Activated CD4-positive, alpha-beta T cell treated with anti-CD3 and anti-CD28 coated beads, Interleukin-2, amount 50 U/mL, for 48 hours (primary cell): Measurements from ENCODE around the gene DNM3.

Experiments
- DNase-seq, 2 experiments: peaks; one replicate each; pipeline ENCODE4 v3.0.0-alpha.2; 2020

The DNM3 gene

DNA sequence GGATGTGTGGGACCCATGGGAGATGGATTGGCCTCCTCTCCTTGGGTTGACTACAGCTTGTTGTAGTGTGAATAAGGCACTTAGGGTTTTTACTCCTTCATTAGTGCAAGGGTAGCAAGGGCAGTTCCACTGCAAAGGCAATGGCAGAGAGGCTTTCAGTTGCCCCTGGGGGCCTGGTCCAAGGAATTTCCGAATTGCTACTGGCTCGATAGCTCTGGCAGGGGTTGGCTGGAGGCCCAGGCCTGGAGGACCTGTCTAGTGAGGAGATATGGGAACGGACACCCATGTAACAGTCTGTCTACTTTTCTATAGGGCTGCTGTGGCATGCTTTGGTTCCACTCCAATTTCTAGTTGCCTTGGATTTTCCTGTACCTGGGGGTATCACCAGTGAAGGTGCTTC, 360.3 kb downstream of the DNM3 start:
- no peak for DNase-seq

DNA sequence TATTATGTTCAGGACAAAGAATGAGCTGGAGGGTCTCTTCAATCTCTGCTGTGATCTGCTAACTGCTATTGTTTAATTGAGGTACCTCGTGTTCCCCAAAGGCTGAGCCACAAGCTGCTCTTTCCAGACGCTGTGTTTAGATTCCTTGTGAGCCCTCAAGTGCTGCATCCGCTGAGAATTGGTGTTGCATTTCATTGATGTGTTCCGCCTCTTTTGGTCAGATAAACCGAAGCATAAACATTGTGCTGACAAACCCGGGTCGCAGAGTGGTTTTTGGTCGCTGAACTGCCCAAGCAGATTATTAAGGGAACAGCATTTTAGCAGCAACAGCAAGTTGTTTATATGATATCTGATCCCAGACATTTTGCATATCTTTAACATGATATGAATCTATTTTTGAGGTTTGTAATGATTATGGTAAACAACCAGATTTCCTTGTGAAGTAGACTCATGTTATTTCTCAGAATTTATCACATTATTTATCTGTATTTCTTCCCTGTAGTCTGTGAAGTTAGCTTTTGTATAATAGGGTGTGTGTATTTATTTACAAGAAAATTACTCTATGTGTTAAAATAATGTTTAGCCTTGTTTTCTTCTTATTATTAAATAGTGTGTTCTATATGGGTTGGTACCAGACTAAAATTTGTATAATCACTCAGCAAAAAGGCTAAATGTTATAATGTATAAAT, 362.0 kb downstream of the DNM3 start:
- no peak for DNase-seq

DNA sequence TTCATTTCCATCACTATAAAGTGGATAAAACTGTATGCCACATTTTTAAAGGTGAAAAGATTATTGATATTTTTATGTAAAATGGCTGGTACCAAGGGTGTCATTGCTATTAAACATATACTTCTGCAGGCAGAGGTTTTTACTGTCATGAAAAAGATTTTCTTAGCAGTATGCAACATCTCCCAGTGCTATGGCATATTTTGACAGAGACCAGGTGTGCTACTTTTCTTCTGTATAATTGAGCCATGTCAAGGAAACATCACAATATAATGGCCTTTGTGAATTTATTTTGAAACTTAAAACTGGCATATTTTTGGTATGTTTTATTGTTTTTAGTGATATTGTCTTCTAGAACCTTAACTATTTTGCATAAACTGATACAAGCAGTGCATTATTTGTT, 362.6 kb downstream of the DNM3 start:
- DNase-seq = no peak

DNA sequence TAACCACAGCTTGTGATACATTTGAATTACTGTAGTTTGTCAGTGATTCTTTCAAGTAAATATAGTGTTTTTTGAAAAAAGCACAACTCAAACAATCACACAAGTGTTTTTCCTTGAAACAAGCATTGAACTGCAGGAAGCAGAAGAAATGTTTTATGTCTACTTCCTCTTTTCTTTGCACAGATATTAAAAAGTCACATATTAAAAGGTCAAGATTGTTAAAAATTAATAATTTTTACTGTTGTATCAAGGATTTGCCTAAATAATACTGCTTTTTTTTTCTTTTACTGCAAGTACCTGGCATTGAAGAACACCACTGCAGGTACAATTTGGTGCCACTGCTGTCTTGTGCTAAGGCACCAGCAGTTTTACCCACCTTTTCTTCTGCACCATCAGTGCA, 365.0 kb downstream of the DNM3 start:
- DNase-seq = no peak

DNA sequence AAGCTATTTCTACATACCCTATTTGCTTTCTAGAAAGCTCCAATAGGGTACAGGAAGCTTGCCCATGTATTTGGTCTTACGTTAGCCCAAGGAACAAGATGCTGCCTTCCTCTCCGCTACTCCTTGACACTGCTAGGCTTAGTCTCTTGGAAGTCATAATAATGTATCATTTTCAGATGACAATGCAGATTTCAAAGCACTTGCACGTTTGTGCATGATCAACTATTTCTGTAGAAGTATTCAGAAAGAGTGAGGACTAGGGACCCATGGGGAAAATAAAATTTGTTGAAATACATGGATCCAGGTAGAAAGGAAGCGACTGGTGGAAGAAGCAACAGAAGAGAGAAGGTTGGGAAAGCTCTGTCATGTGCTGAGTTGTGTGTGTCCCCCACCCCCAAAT, 367.3 kb downstream of the DNM3 start:
- no peak for DNase-seq

DNA sequence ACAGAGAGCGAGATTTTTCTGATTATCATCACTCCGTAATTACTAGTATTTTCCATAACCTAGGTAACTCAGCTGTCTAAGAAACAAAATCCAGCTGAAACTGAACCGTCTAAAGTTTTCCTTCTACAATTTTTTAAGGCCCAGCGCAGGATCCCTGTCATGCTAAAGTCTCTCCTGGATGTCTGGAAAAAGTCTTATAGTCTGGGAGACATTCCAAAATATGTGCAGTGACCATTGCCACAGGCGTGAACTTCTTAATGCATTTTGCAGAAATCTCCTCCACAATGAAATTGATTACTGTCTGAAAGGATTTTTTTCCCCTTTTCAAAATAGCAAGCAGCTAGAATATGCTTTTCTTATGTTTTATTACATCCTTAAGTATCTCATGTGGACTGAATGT, 369.9 kb downstream of the DNM3 start:
- no peak for DNase-seq

DNA sequence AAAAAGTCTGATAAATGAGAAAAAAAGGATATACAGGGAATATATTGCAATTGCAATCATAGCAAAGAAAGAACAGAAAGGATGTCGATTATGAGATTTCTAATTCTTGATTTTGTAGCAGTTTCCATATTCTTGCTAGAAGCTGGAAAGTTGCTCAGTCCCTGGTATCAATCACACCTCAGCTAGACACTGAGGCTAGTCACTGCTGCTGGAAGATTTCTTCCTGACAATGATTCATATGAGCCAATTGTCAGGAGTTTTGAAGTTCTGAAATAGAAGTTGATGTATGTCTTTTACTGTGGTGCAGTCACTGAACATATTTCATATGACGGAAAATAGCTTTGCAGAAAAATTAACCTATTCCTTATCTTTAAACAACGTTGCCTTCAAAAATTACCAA, 370.8 kb downstream of the DNM3 start:
- DNase-seq = no peak

DNA sequence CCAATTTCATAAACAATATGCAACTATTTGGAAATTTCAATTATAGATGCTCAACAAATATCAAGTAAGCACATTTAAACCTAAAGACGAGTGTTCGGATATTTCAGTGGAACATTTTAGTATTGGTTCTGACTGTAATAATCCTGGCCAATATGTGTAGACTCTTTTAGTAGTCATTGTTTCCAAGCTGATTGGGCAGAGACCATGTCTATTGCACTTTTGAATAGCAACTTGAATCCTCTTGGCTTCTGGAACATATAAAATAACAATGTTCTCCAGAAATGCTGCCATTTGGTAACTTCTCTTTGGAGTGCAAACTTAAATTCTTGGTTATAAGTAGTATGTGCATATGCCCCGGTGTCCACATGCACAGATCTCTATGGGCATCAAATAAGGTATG, 373.7 kb downstream of the DNM3 start:
- DNase-seq = no peak

DNA sequence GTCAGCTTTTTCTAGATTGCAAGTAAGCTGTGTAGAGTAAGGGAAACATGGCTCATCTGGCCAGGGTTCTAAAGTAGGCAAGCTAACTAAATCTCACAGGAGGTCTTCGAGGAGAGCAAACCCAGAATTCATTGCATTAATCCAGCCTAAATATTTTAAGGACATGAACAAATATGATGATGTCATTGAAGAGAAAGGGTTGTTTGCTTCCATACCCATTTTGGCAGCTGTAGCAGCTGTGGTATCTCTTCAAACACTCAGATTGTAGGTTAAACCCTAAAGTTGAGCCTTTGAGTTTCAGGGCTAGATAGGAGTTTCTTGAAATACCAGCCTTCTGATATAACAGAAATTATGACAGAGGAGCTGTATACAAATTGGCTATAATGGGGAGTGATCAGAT, 378.7 kb downstream of the DNM3 start:
- DNase-seq = no peak

DNA sequence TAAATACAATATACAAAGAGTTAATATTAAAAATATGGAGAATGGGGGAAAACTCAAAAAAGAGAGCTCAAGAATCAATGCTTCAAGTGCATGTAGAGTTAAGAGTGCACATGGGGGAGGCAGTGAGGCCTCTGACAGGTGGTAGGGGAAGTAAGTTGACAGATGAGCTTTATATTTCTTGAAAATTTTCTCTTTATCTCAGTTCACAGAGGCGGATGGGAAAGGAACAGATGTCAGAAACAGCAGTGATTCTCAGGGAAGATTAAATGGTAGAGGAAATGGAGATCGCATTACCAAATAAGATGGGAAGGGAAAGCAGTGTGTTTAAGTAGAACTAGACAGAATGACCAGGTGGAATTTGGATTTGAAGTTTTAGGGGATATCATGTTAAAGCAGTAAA, 379.1 kb downstream of the DNM3 start:
- DNase-seq = no peak

DNA sequence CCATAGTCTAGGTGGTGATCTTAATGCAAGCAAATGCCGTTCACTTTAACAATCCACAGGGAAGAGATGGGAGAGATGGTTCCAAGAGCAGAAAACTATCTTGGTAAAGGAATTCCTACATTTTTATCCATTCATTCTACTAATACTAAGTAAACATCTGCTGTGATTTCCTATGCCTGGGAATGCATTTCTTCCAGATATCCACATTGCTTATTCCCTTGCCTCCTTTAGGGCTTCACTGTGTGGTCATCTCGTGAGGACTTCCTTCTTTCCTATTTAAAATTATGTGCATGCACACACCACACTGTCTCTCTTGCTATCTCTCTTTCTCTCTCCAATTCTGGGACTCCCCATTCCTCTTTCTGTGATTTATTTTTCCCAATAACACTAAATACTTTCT, 380.1 kb downstream of the DNM3 start:
- DNase-seq = no peak

DNA sequence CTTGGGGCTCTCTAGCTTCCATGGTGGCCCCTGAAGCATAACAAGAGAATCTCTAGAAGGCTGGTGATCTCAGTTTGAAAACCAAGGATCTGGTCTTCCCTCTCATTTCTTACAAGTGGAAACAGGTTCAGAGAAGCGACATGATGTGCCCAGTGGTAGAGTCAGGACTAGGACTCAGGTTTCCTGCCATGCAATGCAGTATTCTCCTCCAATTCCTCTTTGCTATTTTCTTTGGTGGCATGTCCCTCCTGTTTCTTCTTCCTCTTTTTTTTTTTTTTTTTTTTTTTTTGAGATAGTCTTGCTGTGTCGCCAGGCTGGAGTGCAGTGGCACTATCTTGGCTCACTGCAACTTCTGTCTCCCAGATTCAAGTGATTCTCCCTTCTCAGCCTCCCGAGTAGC, 383.6 kb downstream of the DNM3 start:
- DNase-seq = no peak

DNA sequence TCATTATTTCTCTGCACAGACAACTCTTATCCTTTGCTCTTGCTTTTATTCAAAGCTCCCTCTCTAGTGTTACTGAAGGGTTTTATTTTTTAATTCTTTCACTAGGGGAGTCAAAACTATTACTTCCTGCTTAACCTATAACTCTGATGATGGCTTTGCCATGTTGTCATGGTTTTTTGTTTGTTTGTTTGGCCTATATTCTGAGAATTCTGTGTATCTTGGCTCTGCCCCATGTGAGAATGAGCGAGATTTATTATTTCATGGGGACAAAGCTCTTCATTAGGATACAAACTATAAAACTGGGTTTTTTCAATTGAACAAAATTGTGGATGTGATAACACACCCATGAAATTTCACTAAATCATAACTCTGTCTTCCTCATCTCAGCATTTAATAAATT, 388.6 kb downstream of the DNM3 start:
- DNase-seq = no peak

DNA sequence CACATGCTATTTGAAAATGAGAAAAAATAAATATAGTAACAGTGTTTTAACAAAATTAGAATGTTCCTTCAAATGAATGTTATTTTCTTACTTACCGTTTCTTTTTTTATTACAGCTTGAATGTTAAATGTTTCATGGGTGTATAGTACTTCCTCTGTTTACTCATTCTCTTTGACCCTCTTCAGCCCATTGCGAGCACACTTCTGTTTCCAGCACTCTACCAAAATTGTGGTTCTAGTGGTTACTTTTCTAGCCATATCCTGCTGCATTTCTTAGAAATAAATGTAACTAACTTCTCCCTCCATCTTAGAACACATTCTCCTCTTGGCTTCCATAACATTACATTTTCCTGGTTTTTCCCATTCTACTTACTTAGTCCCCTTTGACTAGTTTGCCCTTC, 389.2 kb downstream of the DNM3 start:
- DNase-seq = no peak

DNA sequence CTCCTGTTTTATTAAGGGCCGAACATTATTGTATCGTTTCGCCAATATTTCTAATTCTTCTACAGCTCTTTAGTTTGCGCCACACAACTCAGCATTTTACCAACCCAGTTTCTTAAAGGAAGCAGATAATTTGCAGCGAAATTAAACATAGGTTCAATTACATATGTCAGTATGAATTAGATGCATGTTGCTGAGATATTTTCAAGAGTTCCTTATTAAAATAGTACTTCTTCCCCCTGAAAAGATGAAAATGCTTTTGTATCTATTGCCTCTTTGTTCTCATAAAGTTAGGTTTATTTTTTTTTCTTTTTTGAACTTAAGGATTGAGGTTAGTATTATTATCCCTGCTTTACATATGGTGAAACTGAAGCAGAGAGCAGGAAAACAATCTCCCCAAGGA, 395.7 kb downstream of the DNM3 start:
- no peak for DNase-seq

DNA sequence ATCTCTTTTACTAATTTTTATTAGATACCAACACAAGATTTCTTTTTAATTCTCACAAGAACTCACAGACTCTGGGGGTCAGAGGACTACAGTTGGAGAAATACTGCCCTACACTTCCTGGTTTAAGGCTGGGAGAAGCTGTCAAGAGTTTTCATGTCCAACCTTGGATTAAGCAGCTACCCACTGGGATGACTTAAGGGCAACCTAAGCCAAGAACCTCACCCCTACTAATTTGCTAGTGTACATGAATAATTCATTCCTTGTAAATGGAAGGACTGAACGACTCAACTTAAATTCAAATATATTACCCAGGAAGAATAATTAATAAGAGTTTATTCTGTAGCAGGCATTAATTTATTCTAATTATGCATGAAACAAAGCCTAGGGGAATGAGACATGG, 396.9 kb downstream of the DNM3 start:
- DNase-seq = no peak

DNA sequence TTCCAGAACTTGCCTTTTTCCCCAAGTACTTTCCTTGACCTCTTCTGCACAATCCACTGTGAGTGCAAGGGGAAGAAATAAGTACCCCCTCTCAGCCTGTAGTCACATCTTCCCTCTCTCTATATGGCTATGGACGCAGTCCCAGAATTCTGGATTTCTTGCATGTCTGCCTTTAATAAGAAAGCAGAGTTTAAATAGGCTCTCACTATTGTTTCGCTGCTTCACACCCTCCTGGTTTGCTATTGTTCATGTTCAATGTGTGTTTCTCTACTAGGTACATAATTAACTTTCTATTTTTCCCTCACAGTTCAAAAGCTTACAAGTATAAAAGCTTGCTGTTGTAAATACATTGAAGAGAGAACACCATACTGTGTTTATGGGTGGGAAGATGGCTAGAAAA, 397.7 kb downstream of the DNM3 start:
- no peak for DNase-seq

DNA sequence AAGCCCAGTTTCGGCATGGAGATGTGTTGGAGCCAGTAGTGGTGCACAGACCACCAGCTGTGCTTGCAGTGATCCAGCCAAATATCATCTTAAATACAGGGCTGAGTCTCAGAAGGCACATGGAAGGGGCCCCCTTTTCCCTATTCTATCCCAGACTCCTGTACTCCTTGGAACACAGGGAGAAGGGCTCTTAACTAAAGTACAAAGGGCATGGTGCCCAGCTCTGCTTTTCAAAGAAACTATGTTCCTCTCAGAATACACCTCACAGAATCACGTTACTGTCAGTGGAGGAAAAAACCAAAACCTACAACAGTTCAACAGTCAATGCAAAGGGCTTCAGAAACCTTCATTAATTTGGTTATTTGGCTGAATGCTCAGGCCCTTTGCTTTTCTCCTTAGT, 398.6 kb downstream of the DNM3 start:
- DNase-seq = no peak

DNA sequence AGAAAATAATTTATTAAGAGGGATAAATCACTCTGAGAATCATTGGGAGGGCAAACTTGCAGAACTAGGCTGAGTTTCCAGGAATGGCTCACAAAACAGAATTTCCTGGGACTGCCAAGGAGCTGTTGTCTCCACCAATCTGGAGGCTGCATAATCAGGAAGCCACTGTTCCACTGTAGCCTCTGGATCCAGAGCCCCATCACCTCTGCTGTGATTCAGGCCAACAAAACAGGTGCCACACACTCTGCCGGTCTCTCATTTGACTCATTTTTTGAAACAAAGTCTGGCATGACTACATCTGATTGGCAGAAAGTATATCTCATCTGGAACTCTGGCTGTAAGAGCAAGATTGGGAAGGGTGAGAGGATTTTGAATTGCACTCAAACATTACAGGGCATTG, 400.2 kb downstream of the DNM3 start:
- DNase-seq = no peak

DNA sequence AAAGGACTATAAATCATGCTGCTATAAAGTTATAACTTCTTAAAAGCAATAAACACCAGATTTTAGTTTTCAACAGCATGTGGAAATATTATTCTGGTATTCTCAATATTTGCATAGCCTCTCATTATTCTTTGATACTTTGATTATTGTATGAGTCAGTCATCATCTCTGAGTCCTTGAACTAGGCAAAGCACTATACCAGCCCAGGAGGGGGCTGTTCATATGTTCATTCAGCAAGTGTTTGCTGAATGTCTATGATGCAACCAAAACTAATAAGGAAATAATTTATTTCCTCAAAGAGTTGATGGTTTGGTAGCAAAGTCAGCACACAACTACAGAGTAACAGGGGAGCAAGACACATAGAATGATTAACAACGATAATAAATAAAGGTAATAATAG, 403.6 kb downstream of the DNM3 start:
- no peak for DNase-seq

DNA sequence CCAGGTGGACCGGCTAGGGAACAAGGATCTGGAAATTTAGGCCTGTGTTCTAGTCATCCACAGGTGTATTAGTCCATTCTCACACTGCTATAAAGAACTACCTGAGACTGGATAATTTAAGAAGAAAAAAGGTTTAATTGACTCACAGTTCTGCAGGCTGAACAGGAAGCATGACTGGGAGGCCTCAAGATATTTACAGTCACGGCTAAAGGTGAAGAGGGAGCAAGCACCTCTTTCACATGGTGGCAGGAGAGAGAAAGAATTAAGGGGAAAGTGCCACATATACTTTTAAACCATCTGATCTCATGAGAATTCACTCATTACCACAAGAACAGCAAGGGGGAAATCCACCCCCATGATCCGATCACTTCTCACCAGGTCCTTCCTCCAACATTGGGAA, 404.5 kb downstream of the DNM3 start:
- DNase-seq = no peak

DNA sequence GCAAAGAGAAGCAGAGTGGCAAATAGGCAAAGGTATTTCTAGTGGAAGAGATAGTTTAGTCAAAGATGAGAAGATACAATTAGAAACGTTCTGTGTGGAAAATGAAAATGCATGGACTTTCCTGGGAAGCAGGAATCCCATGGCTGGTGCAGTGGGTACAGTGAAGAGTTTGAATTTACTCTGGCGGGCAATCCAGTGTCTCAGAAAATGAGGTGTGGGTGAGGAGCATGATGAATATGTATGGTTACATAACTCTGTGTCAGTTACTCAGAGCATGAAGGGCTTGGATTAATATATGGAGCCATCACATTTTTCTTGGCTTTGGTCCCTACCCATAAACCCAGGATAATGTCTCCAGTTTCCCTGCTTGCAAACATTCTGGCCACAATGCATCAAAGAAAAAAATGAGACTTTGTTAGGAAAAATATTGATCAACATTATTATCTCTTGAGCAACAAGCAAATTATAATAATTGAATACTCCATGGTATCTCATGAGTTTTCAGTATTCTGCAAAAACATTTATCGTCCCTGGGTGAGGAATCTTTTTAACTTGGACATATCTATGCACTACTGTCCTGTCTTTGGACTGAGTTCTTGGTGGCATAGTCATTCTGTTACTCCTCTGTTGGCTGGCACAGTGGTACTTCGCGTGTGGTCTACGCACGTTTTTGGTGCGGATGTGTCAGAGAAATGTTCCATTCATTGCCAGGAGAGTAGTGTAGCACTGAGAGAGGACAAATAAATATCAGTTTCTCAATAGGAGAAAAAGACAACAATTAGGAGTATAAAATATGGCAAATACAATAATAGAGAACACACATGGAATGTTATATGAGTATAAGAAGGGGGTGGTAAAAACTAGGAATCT, 405.5 kb downstream of the DNM3 start:
- no peak for DNase-seq

DNA sequence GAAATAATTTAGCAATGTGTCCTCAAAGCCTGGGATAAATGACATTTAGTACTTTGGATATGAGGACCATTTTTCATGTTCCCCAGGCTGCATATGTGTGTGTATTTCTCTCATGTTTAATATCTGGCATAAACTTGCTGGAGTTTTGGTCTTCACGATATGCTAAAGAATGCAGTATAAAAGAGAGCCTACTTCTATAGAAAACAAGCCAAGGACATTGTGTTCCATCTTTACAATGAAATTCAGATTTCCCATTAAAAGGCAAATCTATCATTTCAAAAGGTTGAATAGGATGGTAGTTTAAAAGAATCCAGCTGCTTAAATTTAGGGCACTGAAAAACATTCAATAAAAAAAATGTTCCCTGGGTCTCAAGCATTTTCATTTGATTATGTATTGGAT, 410.2 kb downstream of the DNM3 start:
- DNase-seq = no peak

DNA sequence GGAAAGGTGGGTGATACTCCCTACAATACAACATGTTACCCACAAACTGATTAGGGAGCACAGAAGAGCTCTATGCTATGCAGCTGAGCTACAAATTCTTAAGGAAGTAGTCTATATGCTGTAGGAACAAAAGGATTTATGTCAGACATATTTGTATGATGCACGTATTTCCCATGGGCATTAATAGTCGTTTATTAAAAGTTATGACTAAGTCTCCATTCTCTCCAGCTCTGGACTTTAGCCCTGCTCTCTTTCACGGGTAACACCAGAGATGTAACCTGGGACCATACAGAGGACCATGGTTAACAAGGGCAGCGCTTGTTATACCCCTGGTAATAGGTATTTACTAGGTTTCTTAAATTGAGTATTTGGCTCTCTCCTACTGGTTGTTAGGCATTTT, 411.0 kb downstream of the DNM3 start:
- no peak for DNase-seq

DNA sequence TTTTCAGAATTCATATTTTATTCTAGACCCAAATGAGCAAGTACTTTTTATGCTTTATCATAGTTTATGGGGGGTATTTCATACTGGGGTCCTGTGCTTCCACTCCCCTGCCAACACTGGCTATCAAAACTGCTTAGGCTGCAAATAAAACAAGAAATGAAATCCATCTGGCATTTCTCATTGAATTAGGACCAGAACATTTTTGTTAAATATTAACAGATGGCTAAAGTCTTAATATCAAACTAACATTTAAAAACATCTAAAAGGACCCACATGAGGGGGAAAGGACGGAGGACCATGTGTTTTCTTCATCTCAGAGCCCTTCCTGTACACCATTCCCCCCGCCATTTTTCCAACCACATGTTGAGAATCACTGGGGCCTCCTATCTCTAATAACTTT, 411.7 kb downstream of the DNM3 start:
- no peak for DNase-seq
